LNCaP clone FGC (cell line): ENCODE measurements around the gene RAB3B.

Source experiments
- DNase-seq: peaks from one replicate; pipeline ENCODE4 v3.0.0-alpha.2; 2011; ENCODE audit warnings: low read depth
- H3K4me3 ChIP-seq: 2 replicates; pipeline ENCODE4 v1.5.1; 2011; ENCODE audit warnings: mild to moderate bottlenecking, low read depth, low read length, control low read depth
- CTCF ChIP-seq: IDR thresholded peaks from 2 replicates; pipeline ENCODE4 v1.5.1; 2012; ENCODE audit warnings: mild to moderate bottlenecking; ENCODE audit not compliant: control insufficient read depth, insufficient read depth; ENCODE audit errors: extremely low read depth

Gene RAB3B

DNA sequence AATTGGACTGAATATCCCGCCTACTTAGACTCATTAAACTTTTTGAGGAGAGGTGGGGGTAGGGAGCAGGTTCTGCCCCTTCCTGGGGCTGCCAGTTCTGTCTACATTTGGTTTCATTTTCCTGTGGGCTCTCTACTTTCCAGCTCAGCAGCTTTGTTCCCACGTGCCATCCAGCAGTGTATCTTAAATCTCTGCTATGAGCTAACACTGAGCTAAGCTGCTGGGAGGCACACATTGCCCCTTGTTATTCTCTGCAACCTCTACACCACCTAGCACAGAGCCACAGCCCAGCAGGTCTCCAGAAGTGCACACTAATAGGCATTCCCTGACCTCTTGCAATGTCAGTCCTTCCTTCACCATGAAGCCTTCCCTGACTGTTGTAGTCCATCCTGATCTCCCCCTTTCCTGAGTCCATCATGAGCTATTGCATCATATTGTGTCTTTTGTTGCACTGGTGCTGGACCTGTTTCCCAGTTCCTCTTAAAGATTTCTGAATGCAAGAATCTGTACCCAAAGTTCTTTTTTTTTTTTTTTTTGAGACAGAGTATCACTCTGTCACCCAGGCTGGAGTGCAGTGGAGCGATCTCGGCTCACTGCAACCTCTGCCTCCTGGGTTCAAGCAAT is 83.3 kb downstream of the RAB3B start:
- TF ChIP-seq CTCF: no peak
- DNase-seq: no peak
- H3K4me3 ChIP-seq: no peak overlapping the region

GRCh38 chr1:51906306-51907078 is 84.0 kb downstream of the RAB3B start:
- TF ChIP-seq CTCF: no peak
- H3K4me3 ChIP-seq: no peak overlapping the region
- no peak for DNase-seq

DNA sequence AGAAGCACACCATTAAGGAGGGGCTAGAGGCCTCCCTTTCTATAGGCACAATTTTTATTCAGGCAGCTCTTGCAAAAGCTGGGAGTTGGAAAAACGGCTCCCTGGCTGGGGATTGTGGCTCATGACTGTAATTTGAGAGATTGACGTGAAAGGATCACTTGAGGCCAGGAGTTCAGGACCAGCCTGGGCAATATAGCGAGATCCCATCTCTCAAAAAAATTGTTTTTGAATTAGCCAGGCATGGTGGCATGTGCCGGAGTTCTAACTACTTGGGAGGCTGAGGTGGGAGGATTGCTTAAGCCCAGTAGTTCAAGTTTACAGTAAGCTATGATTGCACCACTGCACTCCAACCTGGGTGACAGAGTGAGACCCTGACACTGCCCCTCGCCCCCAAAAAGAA is 88.0 kb downstream of the RAB3B start:
- TF ChIP-seq CTCF: no peak
- DNase-seq: no peak
- no peak overlapping the region for H3K4me3 ChIP-seq

- H3K4me3 ChIP-seq: no peak overlapping the region
- TF ChIP-seq CTCF: no peak
- no peak for DNase-seq
Measured at GRCh38 chr1:51901151-51901550, 89.3 kb downstream of the RAB3B start.

GRCh38 chr1:51899022-51899421 is 91.5 kb downstream of the RAB3B start:
- no peak for TF ChIP-seq CTCF
- no peak overlapping the region for H3K4me3 ChIP-seq

GRCh38 chr1:51898090-51898734 is 92.3 kb downstream of the RAB3B start:
- TF ChIP-seq CTCF: no peak
- H3K4me3 ChIP-seq: no peak overlapping the region
- no peak for DNase-seq

More at GRCh38 chr1:51899022-51899421, 91.5 kb downstream of the RAB3B start:
- no peak for DNase-seq
